ENCODE data around the gene TST.

The TST gene

GRCh38 chr22:36979016-36979910, 40.0 kb downstream of the TST start:
- DNase-seq = no peak

- peak; percentile 80 for DNase-seq
Measured at GRCh38 chr22:36977947-36978660, 41.1 kb downstream of the TST start.

- DNase-seq = peak; percentile 31
Measured at GRCh38 chr22:36977401-36977861, 41.8 kb downstream of the TST start.

GRCh38 chr22:36976606-36977005, 42.6 kb downstream of the TST start:
- DNase-seq = no peak

- DNase-seq = no peak
Measured at GRCh38 chr22:36971341-36972125, 47.7 kb downstream of the TST start.

GRCh38 chr22:36968249-36968964, 50.8 kb downstream of the TST start:
- no peak for DNase-seq

- no peak for DNase-seq
Measured at GRCh38 chr22:36966851-36967540, 52.3 kb downstream of the TST start.

GRCh38 chr22:36965696-36966095, 53.6 kb downstream of the TST start:
- no peak for DNase-seq

GRCh38 chr22:36964106-36964505, 55.1 kb downstream of the TST start:
- DNase-seq = no peak

GRCh38 chr22:36963302-36963701, 55.9 kb downstream of the TST start:
- DNase-seq = no peak

- DNase-seq = no peak
Measured at GRCh38 chr22:36961626-36962025, 57.6 kb downstream of the TST start.
